GM23248 (cell line): ENCODE measurements around the gene CTU2. TPM values are rescaled to one million over a fixed set of nuclear protein-coding genes. Genes with fewer than 3 reads are reported as not detected.

ENCODE experiments used
- DNase-seq: peaks from one replicate; pipeline ENCODE4 v3.0.0-alpha.2; 2015
- H2AFZ ChIP-seq: fragments of 200-600 bp; sonication (generic); 2 replicates; pipeline ENCODE4 v1.6.1; 2016; ENCODE audit warnings: antibody characterized with exemption
- H3F3A ChIP-seq: fragments of 200-600 bp; sonication (generic); 2 replicates; pipeline ENCODE4 v1.6.1; 2016; ENCODE audit warnings: mild to moderate bottlenecking, antibody characterized with exemption, mixed run types; ENCODE audit not compliant: insufficient read depth
- H3K27ac ChIP-seq: fragments of 200-600 bp; sonication (generic); 2 replicates; pipeline ENCODE4 v1.5.1; 2016; ENCODE audit warnings: mild to moderate bottlenecking
- H3K27me3 ChIP-seq: fragments of 200-600 bp; sonication (generic); replicated peaks from 2 replicates; pipeline ENCODE4 v1.6.1; 2016; ENCODE audit warnings: mild to moderate bottlenecking; ENCODE audit not compliant: insufficient read depth
- H3K36me3 ChIP-seq: fragments of 200-600 bp; sonication (generic); 2 replicates; pipeline ENCODE4 v1.6.1; 2016; ENCODE audit warnings: low read depth, mild to moderate bottlenecking
- H3K4me1 ChIP-seq: fragments of 200-600 bp; sonication (generic); 2 replicates; pipeline ENCODE4 v1.6.1; 2016; ENCODE audit warnings: mild to moderate bottlenecking; ENCODE audit not compliant: insufficient read depth
- H3K4me2 ChIP-seq: fragments of 200-600 bp; sonication (generic); one replicate; pipeline ENCODE4 v1.6.1; 2016; ENCODE audit warnings: mild to moderate bottlenecking; ENCODE audit not compliant: unreplicated experiment
- H3K4me3 ChIP-seq: fragments of 200-600 bp; sonication (generic); 2 replicates; pipeline ENCODE4 v1.5.1; 2016; ENCODE audit warnings: mild to moderate bottlenecking
- H3K79me2 ChIP-seq: fragments of 200-600 bp; sonication (generic); 2 replicates; pipeline ENCODE4 v1.6.1; 2016; ENCODE audit warnings: mild to moderate bottlenecking; ENCODE audit not compliant: insufficient read depth
- H3K9ac ChIP-seq: fragments of 200-600 bp; sonication (generic); 2 replicates; pipeline ENCODE4 v1.6.1; 2016; ENCODE audit warnings: mild to moderate bottlenecking
- H3K9me2 ChIP-seq: fragments of 200-600 bp; sonication (generic); 2 replicates; pipeline ENCODE4 v1.6.1; 2016; ENCODE audit warnings: mixed run types, mild to moderate bottlenecking, moderate library complexity; ENCODE audit not compliant: insufficient read depth
- H3K9me3 ChIP-seq: fragments of 200-600 bp; sonication (generic); one replicate; pipeline ENCODE4 v1.6.1; 2017; ENCODE audit warnings: low read depth
- H4K20me1 ChIP-seq: fragments of 200-600 bp; sonication (generic); 2 replicates; pipeline ENCODE4 v1.6.0; 2016; ENCODE audit not compliant: insufficient read depth
- EZH2 ChIP-seq: fragments of 200-600 bp; sonication (generic); IDR thresholded peaks from 2 replicates; pipeline ENCODE4 v1.6.1; 2018; ENCODE audit warnings: antibody characterized with exemption, mild to moderate bottlenecking; ENCODE audit not compliant: insufficient read depth, poor library complexity, severe bottlenecking
- EZH2phosphoT487 ChIP-seq: fragments of 200-600 bp; sonication (generic); IDR thresholded peaks from 2 replicates; pipeline ENCODE4 v1.6.1; 2018; ENCODE audit warnings: antibody characterized with exemption, moderate library complexity, mild to moderate bottlenecking, low read depth; ENCODE audit not compliant: insufficient read depth
- WGBS, 2 experiments: methylation state at CpG; one replicate each; pipeline ENCODE4 v1.1.6; 2015 to 2017; ENCODE audit warnings: low lambda C conversion rate in 2 of 2, low coverage in 1 of 2; ENCODE audit errors: missing lambda C conversion rate in 2 of 2; 5-methylcytosine and 5-hydroxymethylcytosine counted together
- in situ Hi-C: fragments of 300-500 bp; cut with MboI; formaldehyde crosslinking; loops from 2 replicates; pipeline ENCODE4 v1.15.0; 2020
- polyA plus RNA-seq: library from polyadenylated mRNA; unstranded; fragments of >200 nt; fragmentation: Nextera tagmentation; extraction: Ambion mirVana; gene quantifications from 2 replicates; pipeline ENCODE4 v1.2.1, GENCODE V29; 2016
- total RNA-seq: library from RNA; depleted of rRNA; stranded (reverse); fragments of >200 nt; shearing (Covaris generic); gene quantifications from 2 replicates; pipeline ENCODE4 v1.2.3, GENCODE V29; 2014

CTU2 gene
- total and polyA plus RNA-seq, 2 experiments from 2014 or later, result 16.1 to 20.4 TPM

- H3K27ac ChIP-seq, result no peak overlapping the region
- no peak overlapping the region for H2AFZ ChIP-seq
- no peaks in the 10 kb centered on the region for H3K9me2 ChIP-seq
- no peak overlapping the region for H3K4me2 ChIP-seq
- peaks cover 42% of the 10 kb centered on the region for H3K79me2 ChIP-seq
- 61 to 64% methylated on average over 16 of the region's 16 CpGs for WGBS, 2 experiments
- H3K4me3 ChIP-seq, result no peak overlapping the region
- no peaks in the 10 kb centered on the region for H4K20me1 ChIP-seq
- H3K4me1 ChIP-seq, result peaks cover 7% of the 10 kb centered on the region; the same call in 1 of the 2 replicates
- no peak overlapping the region for H3K9ac ChIP-seq
- no peaks in the 10 kb centered on the region for H3K9me3 ChIP-seq
- no peaks in the 10 kb centered on the region; the same call in 1 of the 2 replicates for H3K36me3 ChIP-seq
- 0 out of 2 replicates have a peak, but pooled peaks cover 5% of the 10 kb centered on the region for H3F3A ChIP-seq
- no peaks in the 10 kb centered on the region for H3K27me3 ChIP-seq
- TF ChIP-seq EZH2 (no peak), EZH2phosphoT487 (no peak)
- DNase-seq, result no peak
- in situ Hi-C loops, result no loop called here
Observed at GRCh38 chr16:88710556-88710955, 4.3 kb downstream of the CTU2 start.

DNA sequence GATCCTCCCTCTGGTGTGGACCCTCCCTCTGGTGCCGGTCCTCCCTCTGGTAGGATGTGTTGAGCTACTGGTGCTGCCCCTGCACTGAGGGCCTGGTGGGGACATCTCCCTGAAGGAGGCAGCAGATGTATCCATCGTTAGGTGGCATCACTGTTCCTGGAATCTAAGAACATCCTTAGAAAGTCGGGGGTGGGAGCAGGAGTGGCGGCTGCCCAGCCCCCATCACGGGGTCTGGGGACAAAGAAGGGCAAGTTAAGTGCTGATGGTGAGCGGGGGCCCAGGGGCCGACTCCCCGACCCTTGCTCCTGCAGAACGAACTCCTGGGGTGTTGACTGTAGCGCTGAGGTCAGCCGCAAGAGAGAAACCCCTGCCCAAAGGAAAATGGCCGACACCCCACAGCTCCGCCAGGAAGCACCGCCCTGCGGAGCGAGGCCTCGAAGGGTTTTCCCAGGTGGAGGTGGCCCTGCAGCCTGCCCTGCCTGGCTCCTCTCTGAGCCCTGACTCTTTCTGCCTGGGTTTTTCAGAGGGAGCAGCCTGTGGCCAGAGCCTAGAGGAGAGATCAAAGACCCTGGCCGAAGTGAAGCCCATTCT lies 5.5 kb downstream of the CTU2 start:
- WGBS, 2 experiments, result 91 to 92% methylated on average over 16 to 17 of the region's 18 CpGs
- no peak for DNase-seq
- H3K4me1 ChIP-seq, result peaks cover 7% of the 10 kb centered on the region; the same call in 1 of the 2 replicates
- in situ Hi-C loops, result no loop called here
- peaks cover 5% of the 10 kb centered on the region; the same call in 1 of the 2 replicates for H3F3A ChIP-seq
- no peak overlapping the region for H3K4me2 ChIP-seq
- no peak overlapping the region for H3K9ac ChIP-seq
- TF ChIP-seq EZH2 (no peak), EZH2phosphoT487 (no peak)
- no peak overlapping the region for H3K4me3 ChIP-seq
- H2AFZ ChIP-seq, result no peak overlapping the region
- no peaks in the 10 kb centered on the region for H4K20me1 ChIP-seq
- no peaks in the 10 kb centered on the region for H3K9me2 ChIP-seq
- H3K27me3 ChIP-seq, result no peaks in the 10 kb centered on the region
- H3K27ac ChIP-seq, result no peak overlapping the region
- H3K36me3 ChIP-seq, result peaks cover 4% of the 10 kb centered on the region; the same call in 1 of the 2 replicates
- peaks cover 38% of the 10 kb centered on the region for H3K79me2 ChIP-seq
- no peaks in the 10 kb centered on the region for H3K9me3 ChIP-seq

DNA sequence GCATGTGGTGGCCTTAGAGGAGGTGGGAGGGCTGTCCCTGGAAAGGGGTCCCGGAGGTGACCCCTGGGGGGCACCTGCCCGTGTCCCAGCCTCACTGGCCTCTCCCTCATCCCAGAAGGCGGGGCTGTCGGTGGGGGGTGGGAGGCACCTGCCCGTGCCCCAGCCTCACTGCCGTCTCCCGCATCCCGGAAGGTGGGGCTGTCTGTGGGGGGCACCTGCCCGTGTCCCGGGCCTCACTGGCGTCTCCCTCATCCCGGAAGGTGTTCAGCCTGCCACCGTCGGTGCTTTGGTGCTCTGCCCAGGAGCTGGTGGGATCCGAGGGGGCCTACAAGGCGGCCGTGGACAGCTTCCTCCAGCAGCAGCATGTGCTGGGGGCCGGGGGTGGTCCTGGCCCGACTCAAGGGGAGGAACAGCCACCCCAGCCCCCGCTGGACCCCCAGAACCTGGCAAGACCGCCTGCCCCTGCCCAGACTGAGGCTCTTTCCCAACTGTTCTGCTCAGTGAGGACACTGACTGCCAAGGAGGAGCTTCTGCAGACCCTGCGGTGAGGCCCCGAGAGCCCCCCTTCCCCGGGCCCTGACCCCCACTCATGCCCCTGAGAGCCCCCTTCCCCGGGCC lies 6.2 kb downstream of the CTU2 start:
- Histone ChIP-seq H3K27ac (no peak overlapping the region), H3K27me3 (no peaks in the 10 kb centered on the region), H3K4me3 (no peak overlapping the region), H3F3A (peaks cover 6% of the 10 kb centered on the region; the same call in 1 of the 2 replicates), H3K36me3 (peaks cover 10% of the 10 kb centered on the region; the same call in 1 of the 2 replicates), H3K4me1 (peaks cover 3% of the 10 kb centered on the region; the same call in 1 of the 2 replicates), H3K9me2 (no peaks in the 10 kb centered on the region), H2AFZ (no peak overlapping the region), H4K20me1 (no peaks in the 10 kb centered on the region), H3K9ac (no peak overlapping the region), H3K79me2 (peaks cover 37% of the 10 kb centered on the region), H3K9me3 (no peaks in the 10 kb centered on the region), H3K4me2 (no peak overlapping the region)
- in situ Hi-C loops, result no loop called here
- no peak for DNase-seq
- WGBS, 2 experiments, result 73 to 91% methylated on average over 12 to 25 of the region's 25 CpGs
- TF ChIP-seq EZH2 (no peak), EZH2phosphoT487 (no peak)

GRCh38 chr16:88713054-88713453 lies 6.8 kb downstream of the CTU2 start:
- in situ Hi-C loops, result no loop called here
- TF ChIP-seq EZH2phosphoT487 (no peak), EZH2 (no peak)
- no peak for DNase-seq
- Histone ChIP-seq H3K27ac (no peak overlapping the region), H3K27me3 (no peaks in the 10 kb centered on the region), H3K9ac (no peak overlapping the region), H3K9me3 (no peaks in the 10 kb centered on the region), H3K79me2 (peaks cover 31% of the 10 kb centered on the region), H3K9me2 (no peaks in the 10 kb centered on the region), H3K4me3 (no peak overlapping the region), H3K4me1 (no peaks in the 10 kb centered on the region), H3K36me3 (peaks cover 14% of the 10 kb centered on the region; the same call in 1 of the 2 replicates), H4K20me1 (no peaks in the 10 kb centered on the region), H2AFZ (no peak overlapping the region), H3F3A (peaks cover 12% of the 10 kb centered on the region), H3K4me2 (no peak overlapping the region)
- 93 to 100% methylated on average over 4 to 15 of the region's 15 CpGs for WGBS, 2 experiments
